H9 (cell line): ENCODE results near the gene TCTN2. TPM values are rescaled to one million over a fixed set of nuclear protein-coding genes. Genes with fewer than 3 reads are reported as not detected.

Experiments
- DNase-seq: peaks from one replicate; pipeline ENCODE4 v3.0.0-alpha.2; 2017
- H2AFZ ChIP-seq: one replicate; pipeline ENCODE4 v1.6.1; 2013; ENCODE audit warnings: mild to moderate bottlenecking, low read length, control low read depth, moderate library complexity
- H2AK5ac ChIP-seq: 2 replicates; pipeline ENCODE4 v1.6.1; 2013; ENCODE audit warnings: low read length, control low read depth, mixed read lengths; ENCODE audit not compliant: insufficient read length
- H2BK120ac ChIP-seq: one replicate; pipeline ENCODE4 v1.6.1; 2013; ENCODE audit warnings: low read depth, mild to moderate bottlenecking, low read length, control low read depth, inconsistent platforms; ENCODE audit not compliant: poor library complexity, severe bottlenecking
- H2BK12ac ChIP-seq: 2 replicates; pipeline ENCODE4 v1.6.1; 2013; ENCODE audit warnings: low read length, control low read depth, mixed read lengths, low read depth; ENCODE audit not compliant: insufficient read length
- H2BK15ac ChIP-seq: 2 replicates; pipeline ENCODE4 v1.6.1; 2013; ENCODE audit warnings: low read depth, low read length, control low read depth
- H2BK20ac ChIP-seq: one replicate; pipeline ENCODE4 v1.6.1; 2013; ENCODE audit warnings: low read depth, mild to moderate bottlenecking, low read length, control low read depth, inconsistent platforms; ENCODE audit not compliant: poor library complexity, severe bottlenecking
- H2BK5ac ChIP-seq: 2 replicates; pipeline ENCODE4 v1.6.1; 2013; ENCODE audit warnings: low read length, control low read depth, mixed read lengths; ENCODE audit not compliant: insufficient read length
- H3K14ac ChIP-seq: 2 replicates; pipeline ENCODE4 v1.6.1; 2013; ENCODE audit warnings: low read length, control low read depth; ENCODE audit not compliant: insufficient read depth
- H3K18ac ChIP-seq: 2 replicates; pipeline ENCODE4 v1.6.1; 2013; ENCODE audit warnings: low read depth, mild to moderate bottlenecking, mixed read lengths, low read length, control low read depth; ENCODE audit not compliant: insufficient read length
- H3K23ac ChIP-seq: 2 replicates; pipeline ENCODE4 v1.6.1; 2013; ENCODE audit warnings: low read length, control low read depth, mixed read lengths, low read depth; ENCODE audit not compliant: insufficient read length
- H3K23me2 ChIP-seq: 2 replicates; pipeline ENCODE4 v1.6.1; 2013; ENCODE audit warnings: low read depth, mild to moderate bottlenecking, mixed read lengths, low read length, control low read depth; ENCODE audit not compliant: insufficient read length, poor library complexity, severe bottlenecking
- H3K27ac ChIP-seq: 2 replicates; pipeline ENCODE4 v1.5.1; 2013; ENCODE audit warnings: low read length, control low read depth, mixed read lengths, low read depth; ENCODE audit not compliant: insufficient read length
- H3K27me3 ChIP-seq: 2 replicates; pipeline ENCODE4 v1.6.1; 2013; ENCODE audit warnings: low read length, control low read depth, inconsistent platforms; ENCODE audit not compliant: insufficient read depth
- H3K4ac ChIP-seq: 2 replicates; pipeline ENCODE4 v1.6.1; 2013; ENCODE audit warnings: low read depth, mild to moderate bottlenecking, control low read depth, inconsistent platforms, low read length, moderate library complexity
- H3K4me1 ChIP-seq: 2 replicates; pipeline ENCODE4 v1.6.1; 2013; ENCODE audit warnings: low read length, control low read depth, inconsistent platforms; ENCODE audit not compliant: insufficient read depth
- H3K4me2 ChIP-seq: 2 replicates; pipeline ENCODE4 v1.6.1; 2013; ENCODE audit warnings: low read length, control low read depth, mixed read lengths; ENCODE audit not compliant: insufficient read length, insufficient read depth
- H3K56ac ChIP-seq: 2 replicates; pipeline ENCODE4 v1.6.1; 2013; ENCODE audit warnings: low read depth, mild to moderate bottlenecking, mixed read lengths, low read length, control low read depth; ENCODE audit not compliant: insufficient read length
- H3K79me1 ChIP-seq: 2 replicates; pipeline ENCODE4 v1.6.1; 2013; ENCODE audit warnings: low read depth, mild to moderate bottlenecking, moderate library complexity, low read length, control low read depth, inconsistent platforms; ENCODE audit not compliant: insufficient read depth, poor library complexity, severe bottlenecking
- H3K79me2 ChIP-seq: 2 replicates; pipeline ENCODE4 v1.6.1; 2013; ENCODE audit warnings: low read length, control low read depth, inconsistent platforms; ENCODE audit not compliant: insufficient read depth
- H3K9ac ChIP-seq: 2 replicates; pipeline ENCODE4 v1.6.1; 2013; ENCODE audit warnings: low read length, control low read depth, mixed read lengths; ENCODE audit not compliant: insufficient read length; ENCODE audit errors: extremely low read depth
- H3K9me3 ChIP-seq: one replicate; pipeline ENCODE4 v1.6.1; 2013; ENCODE audit warnings: low read depth, low read length, inconsistent platforms; ENCODE audit not compliant: control insufficient read depth
- H3T11ph ChIP-seq: one replicate; pipeline ENCODE4 v1.6.1; 2013; ENCODE audit warnings: mild to moderate bottlenecking, low read length, control low read depth, inconsistent platforms
- H4K20me1 ChIP-seq: one replicate; pipeline ENCODE4 v1.6.1; 2013; ENCODE audit not compliant: control insufficient read depth, insufficient read length, insufficient read depth
- H4K5ac ChIP-seq: 2 replicates; pipeline ENCODE4 v1.6.1; 2013; ENCODE audit warnings: low read depth, mild to moderate bottlenecking, mixed read lengths, low read length, control low read depth; ENCODE audit not compliant: insufficient read length
- H4K8ac ChIP-seq: replicated peaks from 2 replicates; pipeline ENCODE4 v1.6.1; 2013; ENCODE audit warnings: low read length, control low read depth, mixed read lengths, low read depth; ENCODE audit not compliant: insufficient read length
- H4K91ac ChIP-seq: 2 replicates; pipeline ENCODE4 v1.6.1; 2013; ENCODE audit warnings: low read depth, mild to moderate bottlenecking, moderate library complexity, mixed read lengths, low read length, control low read depth; ENCODE audit not compliant: insufficient read length
- H3K27ac Mint-ChIP-seq, 3 experiments: 2 replicates in 2 of 3; 3 replicates in 1 of 3; pipeline ENCODE4 v1.8.0; 2020 to 2021; ENCODE audit warnings: mixed read lengths in 3 of 3, mild to moderate bottlenecking in 1 of 3, moderate library complexity in 1 of 3
- H3K27me3 Mint-ChIP-seq: 2 replicates; pipeline ENCODE4 v1.8.0; 2021; ENCODE audit warnings: low read depth, mild to moderate bottlenecking, moderate library complexity, mixed read lengths
- H3K36me3 Mint-ChIP-seq, 3 experiments: 2 replicates in 2 of 3; 3 replicates in 1 of 3; pipeline ENCODE4 v1.8.0; 2020 to 2021; ENCODE audit warnings: low read depth in 3 of 3, mixed read lengths in 3 of 3; ENCODE audit not compliant: insufficient read depth in 1 of 3
- H3K4me1 Mint-ChIP-seq, 2 experiments: 2 replicates each; pipeline ENCODE4 v1.8.0; 2020; ENCODE audit warnings: mixed read lengths in 2 of 2
- H3K4me3 Mint-ChIP-seq, 2 experiments: 2 replicates in 1 of 2; 3 replicates in 1 of 2; pipeline ENCODE4 v1.8.0; 2020 to 2021; ENCODE audit warnings: mild to moderate bottlenecking in 2 of 2, mixed read lengths in 2 of 2, moderate library complexity in 1 of 2
- H3K9me3 Mint-ChIP-seq, 2 experiments: 2 replicates in 1 of 2; 3 replicates in 1 of 2; pipeline ENCODE4 v1.8.0; 2020; ENCODE audit warnings: mild to moderate bottlenecking in 2 of 2, mixed read lengths in 2 of 2, moderate library complexity in 1 of 2
- WGBS: extraction: QIAGEN DNeasy Blood & Tissue Kit; methylation state at CpG from one replicate; pipeline ENCODE4 v1.1.7; 2013; ENCODE audit warnings: missing lambda C conversion rate, low lambda C conversion rate, mixed read lengths; ENCODE audit not compliant: insufficient read length; ENCODE audit errors: extremely low coverage; 5-methylcytosine and 5-hydroxymethylcytosine counted together
- total RNA-seq: library from RNA; stranded (reverse); gene quantifications from 2 replicates; pipeline ENCODE4 v1.2.1, GENCODE V29; 2021
- TF ChIP-seq, protein P1 (sequence below): fragments of 200-600 bp; sonication (generic); conservative IDR thresholded peaks from 3 replicates; pipeline ENCODE4 v1.8.0; 2021; ENCODE audit warnings: antibody characterized with exemption, mild to moderate bottlenecking

TCTN2 gene
- total RNA-seq, 1 experiment from 2014 or later, result 7.4 TPM

DNA sequence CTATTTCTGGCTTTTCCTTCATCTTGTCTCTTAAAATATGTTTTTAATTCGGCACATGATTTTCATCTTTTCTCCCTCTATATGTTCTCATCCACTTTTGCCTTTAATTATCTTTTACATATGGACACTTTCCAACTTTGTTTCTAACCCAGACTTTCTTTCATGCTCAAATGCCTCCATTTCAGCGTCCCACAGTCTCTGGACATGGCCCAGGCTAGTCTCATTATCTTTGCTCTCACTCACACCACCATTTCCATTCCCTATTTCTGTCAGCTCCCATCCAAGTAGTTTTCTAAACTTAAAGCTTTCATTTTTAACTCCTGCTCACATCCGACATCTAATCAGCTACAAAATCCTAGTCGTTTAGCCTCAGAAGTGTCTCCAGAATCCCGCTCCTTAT lies 22.5 kb upstream of the TCTN2 start:
- H3K9me3 ChIP-seq, result no peaks in the 10 kb centered on the region
- Mint-ChIP-seq H3K36me3 (peaks cover 18 to 61% (median 51%) of the 10 kb centered on the region in 3 experiments; a peak in 6 of 7 replicates), H3K4me1 (no peaks in the 10 kb centered on the region), H3K27me3 (no peaks in the 10 kb centered on the region), H3K4me3 (no peak overlapping the region), H3K9me3 (no peaks in the 10 kb centered on the region), H3K27ac (no peak overlapping the region)
- TF ChIP-seq, protein P1, sequence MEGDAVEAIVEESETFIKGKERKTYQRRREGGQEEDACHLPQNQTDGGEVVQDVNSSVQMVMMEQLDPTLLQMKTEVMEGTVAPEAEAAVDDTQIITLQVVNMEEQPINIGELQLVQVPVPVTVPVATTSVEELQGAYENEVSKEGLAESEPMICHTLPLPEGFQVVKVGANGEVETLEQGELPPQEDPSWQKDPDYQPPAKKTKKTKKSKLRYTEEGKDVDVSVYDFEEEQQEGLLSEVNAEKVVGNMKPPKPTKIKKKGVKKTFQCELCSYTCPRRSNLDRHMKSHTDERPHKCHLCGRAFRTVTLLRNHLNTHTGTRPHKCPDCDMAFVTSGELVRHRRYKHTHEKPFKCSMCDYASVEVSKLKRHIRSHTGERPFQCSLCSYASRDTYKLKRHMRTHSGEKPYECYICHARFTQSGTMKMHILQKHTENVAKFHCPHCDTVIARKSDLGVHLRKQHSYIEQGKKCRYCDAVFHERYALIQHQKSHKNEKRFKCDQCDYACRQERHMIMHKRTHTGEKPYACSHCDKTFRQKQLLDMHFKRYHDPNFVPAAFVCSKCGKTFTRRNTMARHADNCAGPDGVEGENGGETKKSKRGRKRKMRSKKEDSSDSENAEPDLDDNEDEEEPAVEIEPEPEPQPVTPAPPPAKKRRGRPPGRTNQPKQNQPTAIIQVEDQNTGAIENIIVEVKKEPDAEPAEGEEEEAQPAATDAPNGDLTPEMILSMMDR, result no peak
- no peak for DNase-seq
- no peak overlapping the region for H4K91ac ChIP-seq
- no peak overlapping the region for H2BK15ac ChIP-seq
- H4K5ac ChIP-seq, result no peak overlapping the region
- no peak overlapping the region for H2BK5ac ChIP-seq
- no peak overlapping the region for H2AK5ac ChIP-seq
- H3K23ac ChIP-seq, result no peak overlapping the region
- H3T11ph ChIP-seq, result no peak overlapping the region
- H3K79me1 ChIP-seq, result no peaks in the 10 kb centered on the region
- no peaks in the 10 kb centered on the region for H3K27me3 ChIP-seq
- no peak overlapping the region for H3K4ac ChIP-seq
- H4K8ac ChIP-seq, result no peak overlapping the region
- H3K4me2 ChIP-seq, result no peak overlapping the region
- H3K18ac ChIP-seq, result no peak overlapping the region
- H2AFZ ChIP-seq, result no peak overlapping the region
- H3K4me1 ChIP-seq, result no peaks in the 10 kb centered on the region
- H2BK120ac ChIP-seq, result no peak overlapping the region
- H2BK12ac ChIP-seq, result no peak overlapping the region
- no peak overlapping the region for H3K9ac ChIP-seq
- no peaks in the 10 kb centered on the region for H4K20me1 ChIP-seq
- no peaks in the 10 kb centered on the region for H3K79me2 ChIP-seq
- WGBS, result no CpG with 5 or more reads among the region's 5 CpGs
- H3K14ac ChIP-seq, result no peak overlapping the region
- H3K56ac ChIP-seq, result no peak overlapping the region
- no peak overlapping the region for H3K27ac ChIP-seq
- no peak overlapping the region for H2BK20ac ChIP-seq
- no peaks in the 10 kb centered on the region for H3K23me2 ChIP-seq
